H54 (cell line): ENCODE data around the gene SYMPK.

Experiments used
- DNase-seq: peaks from one replicate; pipeline ENCODE4 v3.0.0; 2011; ENCODE audit warnings: low spot score, mixed read lengths; ENCODE audit not compliant: insufficient read length
- FAIRE-seq: peaks from 3 replicates; lab custom pipeline; 2011; peaks lifted over from hg19 to GRCh38; lab: Jason Lieb, UNC
- POLR2A ChIP-seq: IDR thresholded peaks from 2 replicates; pipeline ENCODE4 v1.6.1; 2011; ENCODE audit warnings: low read depth, mild to moderate bottlenecking, low read length

SYMPK gene

GRCh38 chr19:45895519-45895972 is 32.6 kb upstream of the SYMPK start:
- FAIRE-seq (no peak), DNase-seq (no peak)
- no peak for TF ChIP-seq POLR2A

DNA sequence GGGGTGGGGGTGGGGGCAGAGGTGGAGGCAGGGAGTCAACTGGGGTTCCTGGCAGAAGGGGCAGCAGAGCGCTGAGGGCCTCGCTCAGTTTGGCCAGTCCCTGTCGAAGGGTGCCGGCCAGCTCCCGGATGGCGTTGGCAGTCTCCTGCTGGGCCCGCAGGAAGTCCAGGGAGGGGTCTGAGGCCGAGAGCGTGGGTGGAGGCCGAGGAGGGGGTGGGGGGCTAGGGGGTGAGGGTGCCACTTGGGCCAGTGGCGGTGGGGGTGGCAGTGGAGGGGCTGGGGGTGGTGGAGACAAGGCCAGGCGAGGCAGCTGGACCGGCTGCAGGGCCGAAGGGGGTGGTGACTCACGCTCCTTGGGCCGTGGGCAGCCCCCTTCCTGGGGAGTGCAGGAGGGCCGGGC is 27.9 kb upstream of the SYMPK start:
- no peak for TF ChIP-seq POLR2A
- no peak for DNase-seq
- no peak for FAIRE-seq

DNA sequence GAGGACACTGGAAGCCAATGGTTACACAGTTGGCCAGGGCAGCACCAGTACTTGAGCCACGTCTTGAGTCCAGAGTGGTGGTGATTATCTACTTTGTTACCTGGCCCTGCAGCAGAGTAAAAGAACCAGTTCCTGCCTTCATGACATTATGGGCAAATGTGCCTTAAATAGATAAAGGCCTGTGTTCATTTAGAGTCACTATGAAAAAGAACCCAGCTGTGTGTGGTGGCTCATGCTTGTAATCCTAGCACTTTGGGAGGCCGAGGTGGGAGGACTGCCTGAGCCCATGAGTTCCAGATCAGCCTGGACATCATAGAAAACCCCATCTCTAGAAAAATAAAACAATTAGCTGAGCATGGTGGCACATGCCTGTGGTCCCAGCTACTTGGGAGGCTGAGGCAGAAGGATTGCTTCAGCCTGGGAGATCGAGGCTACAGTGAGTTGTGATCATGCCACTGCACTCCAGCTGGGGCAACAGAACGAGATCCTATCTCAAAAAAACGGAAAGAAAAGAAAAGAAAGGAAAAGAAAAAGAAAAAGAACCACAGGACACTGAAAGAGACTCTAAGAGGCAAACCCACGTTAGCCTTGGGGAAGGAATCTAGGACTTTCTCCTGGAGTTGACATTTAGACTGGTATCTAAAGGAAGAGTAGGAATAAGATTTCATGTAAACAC is 26.4 kb upstream of the SYMPK start:
- no peak for TF ChIP-seq POLR2A
- no peak for DNase-seq
- FAIRE-seq, result no peak

DNA sequence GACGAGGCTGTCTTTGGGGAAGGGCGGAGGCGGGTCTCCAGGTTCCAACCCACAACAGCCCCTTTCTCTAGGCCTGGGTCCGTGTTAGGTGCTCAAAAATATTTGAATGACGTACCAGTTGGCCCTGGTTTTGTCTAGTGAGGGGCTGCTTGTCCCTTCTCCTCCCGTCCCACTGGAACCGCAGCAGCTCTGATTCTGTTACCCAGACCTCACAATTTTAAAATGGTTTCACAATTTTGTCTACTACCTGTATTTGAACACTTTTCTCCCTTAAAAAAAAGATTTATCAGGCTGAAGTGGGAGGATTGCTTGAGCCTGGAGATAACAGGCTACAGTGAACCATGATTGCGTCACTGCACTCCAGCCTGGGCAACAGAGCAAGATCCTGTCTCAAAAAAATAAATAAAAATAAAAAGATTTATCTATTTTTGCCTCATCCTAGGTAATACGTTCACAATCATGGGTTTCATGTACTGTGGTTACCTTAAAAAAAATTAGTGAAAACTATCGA is 24.3 kb upstream of the SYMPK start:
- FAIRE-seq (no peak), DNase-seq (no peak)
- TF ChIP-seq POLR2A, result no peak

- peak; percentile 57 for FAIRE-seq
Observed at GRCh38 chr19:45886427-45887199, 23.7 kb upstream of the SYMPK start.

DNA sequence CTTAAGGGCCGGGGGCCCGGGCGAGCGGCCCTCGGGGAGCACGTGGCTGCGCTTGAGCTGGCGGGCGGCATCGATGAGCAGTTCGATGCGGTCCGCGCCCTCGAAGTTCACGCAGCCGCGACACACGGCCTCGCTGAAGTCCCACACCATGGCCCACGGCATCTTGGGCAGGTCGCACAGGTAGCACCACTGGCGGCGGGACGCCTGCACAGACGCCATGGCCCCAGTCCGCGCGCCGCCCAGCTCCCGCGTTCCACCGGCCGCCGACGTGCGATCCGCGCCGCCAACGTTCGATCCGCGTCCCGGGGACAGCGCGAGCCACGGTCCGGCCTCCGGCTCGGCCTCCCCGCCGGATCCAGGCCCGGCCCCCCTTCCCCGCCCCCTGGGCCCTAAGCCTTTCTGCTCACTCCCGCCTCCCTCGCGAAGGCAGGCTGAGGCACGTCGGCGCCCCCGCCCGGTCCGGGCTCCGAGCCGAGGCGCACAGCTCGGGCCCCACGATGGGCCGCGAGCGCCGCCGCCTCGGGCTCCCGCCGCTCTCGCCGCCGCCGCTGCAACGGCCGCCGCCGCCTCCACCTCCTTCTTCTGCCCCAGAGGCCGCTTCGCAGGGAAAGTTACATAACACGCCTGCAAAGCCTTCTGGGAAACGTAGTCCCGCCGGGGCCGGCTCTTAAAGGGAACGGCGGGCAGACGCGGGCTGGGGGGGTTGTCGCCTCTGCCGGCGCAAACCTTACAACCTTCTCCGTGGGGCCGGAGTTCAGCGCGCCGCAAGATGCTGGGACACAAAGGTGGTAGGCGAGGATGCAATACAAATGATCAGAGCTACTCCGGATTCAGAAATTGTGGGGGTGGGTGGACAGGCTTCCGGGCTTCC is 22.8 kb upstream of the SYMPK start, which contains the start of gene IRF2BP1:
TSS of gene IRF2BP1 (minus strand) at position 586 of the 871 bp plus-strand sequence. CDS start at position 219, 367 bp downstream.
- TF ChIP-seq POLR2A, result peak; percentile 38; the same call in 1 of the 2 replicates
- DNase-seq (peak; percentile 75), FAIRE-seq (no peak)

More at GRCh38 chr19:45886427-45887199, 23.7 kb upstream of the SYMPK start:
- TF ChIP-seq POLR2A, result no peak
- DNase-seq, result peak; percentile 75

DNA sequence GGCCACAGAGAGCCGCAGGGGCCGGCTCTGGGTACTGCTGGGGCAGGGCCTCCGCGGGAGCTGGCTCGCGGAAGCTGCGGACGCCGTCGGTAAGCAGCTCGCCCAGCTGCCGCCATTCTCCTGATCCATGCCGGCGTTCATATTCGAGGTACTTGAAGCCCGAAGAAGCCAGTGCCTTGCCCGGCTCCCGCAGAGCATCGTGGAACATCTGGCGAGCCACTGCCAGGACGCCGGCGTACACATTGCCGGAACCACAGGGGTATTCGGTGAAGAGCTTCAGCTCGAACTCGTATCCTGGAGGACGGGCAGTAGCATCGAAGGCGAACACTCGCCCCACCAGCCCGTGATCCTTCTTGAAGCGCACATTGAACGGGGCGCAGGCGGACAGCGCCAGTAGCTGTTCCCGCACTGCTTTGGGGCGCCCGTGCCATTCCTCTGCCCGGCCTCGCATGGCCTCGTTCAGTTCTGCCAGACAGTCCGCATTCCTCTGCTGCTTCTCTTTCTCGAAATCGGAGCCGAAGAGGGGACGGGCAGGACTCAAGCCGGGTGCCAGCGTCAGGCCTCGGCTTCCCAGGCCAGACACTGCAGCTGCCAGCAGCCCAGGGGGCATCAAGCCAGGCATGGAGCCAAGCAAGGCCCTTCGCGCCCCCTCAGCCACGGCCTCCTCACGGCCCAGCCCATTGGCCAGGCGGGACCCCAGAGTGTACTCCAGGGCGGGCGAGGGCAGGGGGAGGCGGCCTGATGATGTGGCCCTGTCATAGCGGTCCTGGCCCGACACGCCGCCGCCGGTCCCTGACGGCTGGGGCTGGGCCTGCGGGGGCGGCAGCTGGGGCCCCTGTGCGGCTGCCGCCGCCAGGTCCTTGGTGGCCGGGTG is 22.0 kb upstream of the SYMPK start:
- FAIRE-seq, result no peak
- TF ChIP-seq POLR2A, result no peak
- no peak for DNase-seq

DNA sequence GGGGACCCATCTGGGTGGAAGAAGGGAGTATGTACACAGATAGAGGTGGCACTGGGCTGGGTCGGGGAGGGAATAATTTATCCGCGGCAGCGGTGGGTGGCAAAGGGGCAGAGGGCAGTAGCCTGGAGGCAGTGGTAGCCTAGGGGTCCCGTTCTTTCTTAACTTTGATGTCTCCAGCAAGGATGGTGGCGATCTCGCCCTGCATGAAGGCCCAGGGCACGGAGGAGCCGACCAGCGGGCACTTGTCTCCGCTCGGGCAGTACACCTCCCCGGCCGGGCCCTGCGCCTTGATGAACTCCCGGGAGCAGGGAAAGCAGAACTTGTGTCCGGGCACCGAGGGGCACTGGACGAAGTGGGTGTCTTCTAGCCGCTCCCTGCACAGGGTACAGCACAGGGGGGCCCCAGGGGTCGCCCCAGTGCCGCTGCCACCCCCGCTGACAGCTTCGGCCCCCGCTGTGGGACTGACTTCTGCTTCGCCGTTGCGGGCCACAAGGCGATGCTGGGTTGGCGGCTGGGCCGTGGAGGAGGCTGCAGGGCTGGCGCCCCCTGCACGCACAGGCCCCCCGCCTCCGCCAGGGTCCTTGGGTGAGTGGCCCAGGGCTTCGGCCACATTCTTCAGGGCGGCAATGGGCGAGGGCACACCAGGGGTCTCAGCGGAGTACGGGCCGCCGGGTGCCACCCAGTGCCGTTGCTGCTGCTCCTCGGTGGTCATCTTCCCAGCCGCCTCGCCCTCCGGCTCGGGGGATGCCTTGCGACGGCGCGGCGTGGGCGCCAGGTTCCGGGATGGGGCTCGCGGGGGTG is 21.1 kb upstream of the SYMPK start:
- no peak for TF ChIP-seq POLR2A
- FAIRE-seq, result no peak
- DNase-seq, result no peak

DNA sequence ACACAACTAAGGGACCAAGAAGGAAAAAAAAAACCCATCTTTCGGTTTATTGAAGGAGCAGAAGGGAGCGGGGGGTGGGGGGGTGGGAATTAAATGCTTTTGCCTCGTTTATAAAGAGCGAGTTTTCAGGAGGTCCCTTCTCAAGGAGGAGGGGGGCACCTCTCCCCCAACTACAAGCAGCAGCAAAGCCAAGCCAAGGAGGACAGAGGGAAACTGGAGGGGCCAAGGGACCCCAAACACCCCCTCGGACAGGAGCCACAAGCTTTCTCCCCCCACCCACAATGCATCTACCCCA is 20.6 kb upstream of the SYMPK start:
- DNase-seq, result no peak
- no peak for FAIRE-seq
- no peak for TF ChIP-seq POLR2A

- DNase-seq (peak; percentile 69), FAIRE-seq (no peak)
- TF ChIP-seq POLR2A, result no peak
Observed at GRCh38 chr19:45882652-45883585, 20.0 kb upstream of the SYMPK start.

DNA sequence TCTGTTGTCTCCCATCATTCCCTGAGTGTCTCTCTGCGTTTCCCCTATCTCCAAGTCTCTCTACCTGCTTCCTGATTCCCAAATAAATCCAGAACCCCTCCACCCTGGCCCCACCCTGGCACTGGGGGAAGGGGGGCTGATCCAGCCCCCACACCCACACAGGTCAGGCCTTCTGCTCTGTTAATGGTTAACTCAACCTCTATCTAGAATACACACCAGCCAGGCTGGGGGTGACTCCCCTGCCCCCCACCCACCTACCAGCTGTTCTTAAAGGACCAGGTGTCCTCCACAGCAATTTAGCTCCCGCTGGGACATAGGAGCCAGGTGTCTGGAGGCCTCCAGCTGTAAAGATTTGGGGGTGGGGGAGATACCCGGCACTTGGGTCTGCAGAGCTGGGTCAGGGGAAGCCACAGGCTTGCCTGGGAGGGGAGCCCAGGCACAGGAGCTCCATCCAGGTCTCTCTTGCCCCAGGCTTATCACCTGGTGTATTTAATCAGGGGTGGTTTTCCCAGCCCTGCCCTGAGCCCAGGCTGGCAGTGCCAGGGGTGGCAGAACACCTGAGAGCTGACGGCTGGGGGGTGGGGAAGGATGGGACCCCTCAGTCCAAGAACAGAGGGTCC is 19.1 kb upstream of the SYMPK start:
- no peak for DNase-seq
- no peak for FAIRE-seq
- no peak for TF ChIP-seq POLR2A
